Endothelial cell (in vitro differentiated cells): ENCODE results near the gene AHSG. TPM values are rescaled to one million over a fixed set of nuclear protein-coding genes. Genes with fewer than 3 reads are reported as not detected.

Experiments
- DNase-seq: peaks from one replicate; pipeline ENCODE4 v3.0.0; 2021; ENCODE audit warnings: low spot score
- H3K27ac Mint-ChIP-seq: one replicate; pipeline ENCODE4 v1.8.0; 2021; ENCODE audit warnings: mixed read lengths, inconsistent platforms; ENCODE audit not compliant: unreplicated experiment
- H3K27me3 Mint-ChIP-seq: one replicate; pipeline ENCODE4 v1.8.0; 2021; ENCODE audit warnings: mild to moderate bottlenecking, moderate library complexity, mixed read lengths, inconsistent platforms; ENCODE audit not compliant: unreplicated experiment
- H3K36me3 Mint-ChIP-seq: one replicate; pipeline ENCODE4 v1.8.0; 2021; ENCODE audit warnings: mild to moderate bottlenecking, low read depth, mixed read lengths, inconsistent platforms; ENCODE audit not compliant: unreplicated experiment
- H3K4me1 Mint-ChIP-seq: one replicate; pipeline ENCODE4 v1.8.0; 2021; ENCODE audit warnings: mild to moderate bottlenecking, mixed read lengths, inconsistent platforms; ENCODE audit not compliant: unreplicated experiment
- H3K4me3 Mint-ChIP-seq: one replicate; pipeline ENCODE4 v1.8.0; 2021; ENCODE audit warnings: mild to moderate bottlenecking, mixed read lengths, inconsistent platforms; ENCODE audit not compliant: unreplicated experiment
- H3K9me3 Mint-ChIP-seq: one replicate; pipeline ENCODE4 v1.8.0; 2021; ENCODE audit warnings: mixed read lengths, inconsistent platforms; ENCODE audit not compliant: unreplicated experiment
- total RNA-seq: library from RNA; stranded (reverse); fragmentation: NEBNext Ultra II Directional; extraction: Animal tissue kit (Norgen Biotek cat#: 25700); gene quantifications from one replicate; pipeline ENCODE4 v1.2.1, GENCODE V29; 2021; ENCODE audit not compliant: unreplicated experiment
- TF ChIP-seq, protein P1 (sequence below): fragments of 200-600 bp; sonication (generic); IDR thresholded peaks from one replicate; pipeline ENCODE4 v1.5.0; 2021; ENCODE audit warnings: antibody characterized with exemption; ENCODE audit not compliant: unreplicated experiment

Gene AHSG
- total RNA-seq, 1 donor from 2014 or later = not detected

DNA sequence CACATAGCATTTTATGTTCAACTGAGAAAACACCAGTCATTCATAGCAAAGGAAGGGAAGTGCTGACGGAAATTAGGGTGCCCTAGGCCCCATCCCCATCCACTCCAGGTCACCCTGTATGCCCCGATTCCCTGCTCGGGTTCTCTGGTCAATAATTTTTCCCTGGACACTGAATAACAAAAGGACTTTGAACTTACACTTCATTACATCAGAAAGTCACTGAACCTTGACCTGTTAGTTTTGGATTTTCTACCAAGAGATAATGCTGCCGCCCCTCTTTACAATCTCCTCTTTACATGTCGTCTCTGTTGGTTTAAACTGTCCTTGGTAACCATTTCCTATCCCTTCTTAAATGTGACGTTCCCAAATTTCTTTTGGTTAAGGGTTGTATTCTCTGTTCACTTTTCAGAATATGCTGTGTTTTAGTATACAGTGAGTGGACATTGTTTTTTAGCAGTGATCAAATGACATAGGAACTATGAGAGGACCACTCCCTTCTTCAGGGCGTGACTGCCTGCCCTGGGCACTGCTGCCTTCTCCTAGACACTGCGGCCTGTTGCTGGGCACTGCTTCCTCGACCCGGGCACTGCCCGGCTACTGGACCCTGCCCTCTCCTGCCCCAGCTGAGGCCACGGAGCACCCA, 13.6 kb upstream of the AHSG start:
- TF ChIP-seq, protein P1, sequence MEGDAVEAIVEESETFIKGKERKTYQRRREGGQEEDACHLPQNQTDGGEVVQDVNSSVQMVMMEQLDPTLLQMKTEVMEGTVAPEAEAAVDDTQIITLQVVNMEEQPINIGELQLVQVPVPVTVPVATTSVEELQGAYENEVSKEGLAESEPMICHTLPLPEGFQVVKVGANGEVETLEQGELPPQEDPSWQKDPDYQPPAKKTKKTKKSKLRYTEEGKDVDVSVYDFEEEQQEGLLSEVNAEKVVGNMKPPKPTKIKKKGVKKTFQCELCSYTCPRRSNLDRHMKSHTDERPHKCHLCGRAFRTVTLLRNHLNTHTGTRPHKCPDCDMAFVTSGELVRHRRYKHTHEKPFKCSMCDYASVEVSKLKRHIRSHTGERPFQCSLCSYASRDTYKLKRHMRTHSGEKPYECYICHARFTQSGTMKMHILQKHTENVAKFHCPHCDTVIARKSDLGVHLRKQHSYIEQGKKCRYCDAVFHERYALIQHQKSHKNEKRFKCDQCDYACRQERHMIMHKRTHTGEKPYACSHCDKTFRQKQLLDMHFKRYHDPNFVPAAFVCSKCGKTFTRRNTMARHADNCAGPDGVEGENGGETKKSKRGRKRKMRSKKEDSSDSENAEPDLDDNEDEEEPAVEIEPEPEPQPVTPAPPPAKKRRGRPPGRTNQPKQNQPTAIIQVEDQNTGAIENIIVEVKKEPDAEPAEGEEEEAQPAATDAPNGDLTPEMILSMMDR = no peak
- peaks cover 7% of the 10 kb centered on the region for H3K4me1 Mint-ChIP-seq
- no peak overlapping the region for H3K27ac Mint-ChIP-seq
- peaks cover 6% of the 10 kb centered on the region for H3K27me3 Mint-ChIP-seq
- no peaks in the 10 kb centered on the region for H3K36me3 Mint-ChIP-seq
- DNase-seq = no peak
- H3K9me3 Mint-ChIP-seq = no peaks in the 10 kb centered on the region
- no peak overlapping the region for H3K4me3 Mint-ChIP-seq

DNA sequence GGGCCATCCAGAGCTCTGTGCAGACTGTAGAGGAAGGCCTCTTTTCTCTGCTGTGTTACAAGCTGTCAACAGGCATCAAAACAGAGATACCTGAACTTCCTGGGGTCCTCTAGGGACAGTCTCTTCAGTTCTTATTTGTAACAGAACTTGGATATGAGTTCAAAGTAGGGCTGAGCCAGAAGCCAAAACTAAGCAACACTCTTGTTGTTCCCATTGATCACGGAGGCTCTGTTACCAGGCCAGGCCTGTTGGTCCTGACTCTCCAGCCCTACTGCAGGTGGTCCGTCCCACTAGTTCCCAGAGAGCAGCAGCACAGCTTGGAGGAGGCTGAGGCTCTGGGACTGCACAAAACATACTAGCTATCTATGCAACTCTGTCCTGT, 13.1 kb upstream of the AHSG start:
- Mint-ChIP-seq H3K27me3 (peaks cover 6% of the 10 kb centered on the region), H3K9me3 (no peaks in the 10 kb centered on the region), H3K36me3 (no peaks in the 10 kb centered on the region), H3K4me3 (no peak overlapping the region), H3K4me1 (peaks cover 7% of the 10 kb centered on the region), H3K27ac (no peak overlapping the region)
- TF ChIP-seq, protein P1 = no peak
- no peak for DNase-seq

- TF ChIP-seq, protein P1 = no peak
- Mint-ChIP-seq H3K4me3 (no peak overlapping the region), H3K9me3 (no peaks in the 10 kb centered on the region), H3K27ac (no peak overlapping the region), H3K36me3 (no peaks in the 10 kb centered on the region), H3K27me3 (peaks cover 6% of the 10 kb centered on the region), H3K4me1 (peaks cover 7% of the 10 kb centered on the region)
- DNase-seq = no peak
Measured at GRCh38 chr3:186600896-186601295, 12.0 kb upstream of the AHSG start.

GRCh38 chr3:186603159-186603558, 9.7 kb upstream of the AHSG start:
- Mint-ChIP-seq H3K27me3 (peaks cover 5% of the 10 kb centered on the region), H3K36me3 (no peaks in the 10 kb centered on the region), H3K27ac (no peak overlapping the region), H3K4me3 (no peak overlapping the region), H3K4me1 (peaks cover 4% of the 10 kb centered on the region), H3K9me3 (no peaks in the 10 kb centered on the region)
- no peak for DNase-seq
- TF ChIP-seq, protein P1 = no peak

- TF ChIP-seq, protein P1 = no peak
Measured at GRCh38 chr3:186605078-186605477, 7.8 kb upstream of the AHSG start.

More at GRCh38 chr3:186605078-186605477, 7.8 kb upstream of the AHSG start:
- H3K27me3 Mint-ChIP-seq = peaks cover 3% of the 10 kb centered on the region
- peaks cover 4% of the 10 kb centered on the region for H3K4me1 Mint-ChIP-seq
- H3K36me3 Mint-ChIP-seq = no peaks in the 10 kb centered on the region
- H3K27ac Mint-ChIP-seq = no peak overlapping the region
- no peak for DNase-seq
- no peaks in the 10 kb centered on the region for H3K9me3 Mint-ChIP-seq
- H3K4me3 Mint-ChIP-seq = no peak overlapping the region
